B cell (primary cell): ENCODE data around the gene SLC1A1. TPM values are rescaled to one million over a fixed set of nuclear protein-coding genes. Genes with fewer than 3 reads are reported as not detected.

Experiments
- ATAC-seq: fragments of 200-7000 bp; cut with Tn5 transposase; one replicate; pipeline ENCODE4 v1.10.0; 2021; ENCODE audit warnings: low read depth, mild to moderate bottlenecking, moderate number of reproducible peaks, moderate library complexity
- CTCF ChIA-PET: fragments of 350-600 bp; sonication (Branson Sonifier 250); formaldehyde crosslinking; loops from one replicate; lab custom pipeline; 2021; ENCODE audit warnings: antibody characterized with exemption, inconsistent platforms; lab: Charles Lee
- POLR2A ChIA-PET: fragments of 350-600 bp; sonication (Branson Sonifier 250); formaldehyde crosslinking; loops from one replicate; lab custom pipeline; 2021; ENCODE audit warnings: antibody characterized with exemption; lab: Charles Lee
- DNase-seq: peaks from one replicate; pipeline ENCODE4 v3.0.0; 2013
- H2AFZ ChIP-seq: 2 replicates; pipeline ENCODE4 v1.6.1; 2012; ENCODE audit warnings: mild to moderate bottlenecking, low read depth, low read length; ENCODE audit not compliant: insufficient read depth, poor library complexity, severe bottlenecking
- H3K27ac ChIP-seq, 2 donors: 1 replicate in 1 of 2; 2 replicates in 1 of 2; pipeline ENCODE4 v1.5.1; 2012 to 2013; ENCODE audit warnings: low read length in 2 of 2, mild to moderate bottlenecking in 2 of 2, moderate library complexity in 1 of 2
- H3K27me3 ChIP-seq, 4 experiments: fragments of 200-600 bp in 1 of 4; sonication (generic) in 1 of 4; replicated peaks in 1 of 4; 1 replicate in 2 of 4; 2 replicates in 2 of 4; pipeline versions ENCODE4 v1.6.1 to v1.7.0; 2013 to 2016; ENCODE audit warnings: low read length in 3 of 4, mild to moderate bottlenecking in 2 of 4, mixed read lengths in 1 of 4, moderate library complexity in 1 of 4; ENCODE audit not compliant: insufficient read depth in 4 of 4, control insufficient read depth in 3 of 4; ENCODE audit errors: control extremely low read depth in 1 of 4
- H3K36me3 ChIP-seq, 2 experiments: replicated peaks in 1 of 2; 1 replicate in 1 of 2; 2 replicates in 1 of 2; pipeline versions ENCODE4 v1.6.1 to v1.7.1; 2013; ENCODE audit warnings: low read length in 1 of 2; ENCODE audit not compliant: insufficient read depth in 2 of 2, control insufficient read depth in 1 of 2; ENCODE audit errors: control extremely low read depth in 1 of 2, extremely low read depth in 1 of 2
- H3K4me1 ChIP-seq, 2 donors: fragments of 200-600 bp in 1 of 2; sonication (generic) in 1 of 2; 1 replicate in 1 of 2; 2 replicates in 1 of 2; pipeline versions ENCODE4 v1.5.1 to v1.6.1; 2013 to 2017; ENCODE audit warnings: low read length in 2 of 2; ENCODE audit not compliant: control insufficient read depth in 2 of 2, insufficient read depth in 2 of 2
- H3K4me2 ChIP-seq: replicated peaks from 2 replicates; pipeline ENCODE3; 2012; ENCODE audit warnings: mild to moderate bottlenecking, low read depth, low read length; ENCODE audit not compliant: poor library complexity, severe bottlenecking
- H3K4me3 ChIP-seq, 5 experiments: fragments of 200-600 bp in 1 of 5; sonication (generic) in 1 of 5; 1 replicate in 3 of 5; 2 replicates in 2 of 5; pipeline versions ENCODE4 v1.5.1 to v1.7.0; 2011 to 2016; ENCODE audit warnings: low read length in 4 of 5, mild to moderate bottlenecking in 4 of 5, low read depth in 2 of 5, control low read depth in 1 of 5, moderate library complexity in 1 of 5; ENCODE audit not compliant: insufficient read depth in 1 of 5; ENCODE audit errors: control extremely low read depth in 1 of 5, extremely low read depth in 1 of 5
- H3K79me2 ChIP-seq: fragments of 200-600 bp; sonication (generic); one replicate; pipeline ENCODE4 v1.6.0; 2016; ENCODE audit warnings: low read length; ENCODE audit not compliant: control insufficient read depth, insufficient read depth
- H3K9ac ChIP-seq: fragments of 200-600 bp; sonication (generic); 2 replicates; pipeline ENCODE4 v1.6.1; 2017; ENCODE audit warnings: mild to moderate bottlenecking, low read length, moderate library complexity
- H3K9me3 ChIP-seq, 3 donors: one replicate each; pipeline versions ENCODE4 v1.6.1 to v1.7.1; 2013; ENCODE audit warnings: low read length in 2 of 3; ENCODE audit not compliant: control insufficient read depth in 2 of 3, insufficient read depth in 1 of 3; ENCODE audit errors: control extremely low read depth in 1 of 3
- H4K20me1 ChIP-seq: 2 replicates; pipeline ENCODE4 v1.6.0; 2012; ENCODE audit warnings: mild to moderate bottlenecking, low read length; ENCODE audit not compliant: insufficient read depth, control insufficient read depth, poor library complexity, severe bottlenecking
- H3K27ac Mint-ChIP-seq: one replicate; pipeline ENCODE4 v1.8.0; 2021; ENCODE audit warnings: mixed read lengths
- H3K27me3 Mint-ChIP-seq: one replicate; pipeline ENCODE4 v1.8.0; 2021; ENCODE audit warnings: mixed read lengths
- H3K4me1 Mint-ChIP-seq: one replicate; pipeline ENCODE4 v1.8.0; 2021; ENCODE audit warnings: mixed read lengths
- H3K4me3 Mint-ChIP-seq: one replicate; pipeline ENCODE4 v1.8.0; 2021; ENCODE audit warnings: mixed read lengths
- H3K9me3 Mint-ChIP-seq: one replicate; pipeline ENCODE4 v1.8.0; 2022; ENCODE audit warnings: mixed read lengths; ENCODE audit not compliant: insufficient read depth
- CTCF ChIP-seq: fragments of 200-600 bp; IDR thresholded peaks from one replicate; pipeline ENCODE4 v1.8.0; 2022; ENCODE audit warnings: antibody characterized with exemption, mild to moderate bottlenecking
- EZH2 ChIP-seq: IDR thresholded peaks from 2 replicates; pipeline ENCODE4 v1.6.1; 2012; ENCODE audit warnings: borderline replicate concordance, low read depth, mild to moderate bottlenecking, moderate library complexity, low read length; ENCODE audit not compliant: insufficient read depth, poor library complexity, severe bottlenecking
- WGBS: methylation state at CpG from one replicate; pipeline ENCODE4 v1.1.5; 2013; ENCODE audit warnings: missing lambda C conversion rate; ENCODE audit not compliant: insufficient coverage; 5-methylcytosine and 5-hydroxymethylcytosine counted together
- intact Hi-C: fragments of 100-400 bp; cut with micrococcal nuclease; formaldehyde crosslinking; loops from one replicate; pipeline ENCODE4 v1.10.0; 2022
- polyA plus RNA-seq: library from polyadenylated mRNA; depleted of rRNA; stranded (reverse); fragments of >200 nt; gene quantifications from 2 replicates; pipeline ENCODE4 v1.2.3, GENCODE V29; 2012
- total RNA-seq, 2 donors: library from RNA; stranded (reverse); fragments of 120-200 nt in 1 of 2; gene quantifications; 1 replicate in 1 of 2; 2 replicates in 1 of 2; pipeline versions ENCODE4 v1.2.3 to v1.2.4, GENCODE V29; 2013 to 2022

Gene SLC1A1
- total and polyA plus RNA-seq, 2 donors (not counting 1 experiment from before 2014, with no cell fraction given), result 0.10 to 0.54 TPM

- no peak overlapping the region for H3K9ac ChIP-seq
- H3K36me3 ChIP-seq, result no peaks in the 10 kb centered on the region
- no peak overlapping the region for H3K4me3 ChIP-seq
- TF ChIP-seq CTCF, result no peak
- no peak for TF ChIP-seq EZH2
- H3K27me3 Mint-ChIP-seq, result peaks cover 4% of the 10 kb centered on the region
- H3K27ac Mint-ChIP-seq, result no peak overlapping the region
- H3K4me1 ChIP-seq, result no peaks in the 10 kb centered on the region
- peaks cover 6% of the 10 kb centered on the region for H3K9me3 Mint-ChIP-seq
- no peak for DNase-seq
- ATAC-seq, result no peak
- H3K4me3 Mint-ChIP-seq, result no peak overlapping the region
- intact Hi-C loops, result no loop called here
- H2AFZ ChIP-seq, result no peak overlapping the region
- no peaks in the 10 kb centered on the region for H3K27me3 ChIP-seq
- POLR2A ChIA-PET, result no interaction called here
- peaks cover 0 to 11% (median 0%) of the 10 kb centered on the region in 3 donors for H3K9me3 ChIP-seq
- CTCF ChIA-PET, result no interaction called here
- H3K4me1 Mint-ChIP-seq, result peaks cover 11% of the 10 kb centered on the region
- no peak overlapping the region for H3K4me2 ChIP-seq
- H4K20me1 ChIP-seq, result no peaks in the 10 kb centered on the region
- no peaks in the 10 kb centered on the region for H3K79me2 ChIP-seq
- no CpG with 5 or more reads among the region's 2 CpGs for WGBS
- no peak overlapping the region for H3K27ac ChIP-seq
These were observed 24.4 kb upstream of the SLC1A1 start for GRCh38 chr9:4465910-4466309.

GRCh38 chr9:4475301-4475700, 15.0 kb upstream of the SLC1A1 start:
- H3K27me3 Mint-ChIP-seq, result no peaks in the 10 kb centered on the region
- intact Hi-C loops, result no loop called here
- Histone ChIP-seq H3K4me3 (no peak overlapping the region), H3K27me3 (no peaks in the 10 kb centered on the region), H3K9me3 (no peaks in the 10 kb centered on the region), H3K36me3 (no peaks in the 10 kb centered on the region), H3K79me2 (no peaks in the 10 kb centered on the region), H3K9ac (no peak overlapping the region), H3K27ac (no peak overlapping the region), H2AFZ (no peak overlapping the region), H4K20me1 (no peaks in the 10 kb centered on the region), H3K4me1 (no peaks in the 10 kb centered on the region), H3K4me2 (no peak overlapping the region)
- no CpG with 5 or more reads among the region's 1 CpG for WGBS
- no peak for TF ChIP-seq CTCF
- no peak for TF ChIP-seq EZH2
- ChIA-PET POLR2A (no interaction called here), CTCF (interaction anchor here (0.8 kb wide), 1 partner anchor 89 kb away, joined by 3 read pairs; no protein-coding TSS in a partner anchor)
- no peak overlapping the region for H3K27ac Mint-ChIP-seq
- ATAC-seq (no peak), DNase-seq (no peak)
- H3K4me1 Mint-ChIP-seq, result no peaks in the 10 kb centered on the region
- no peaks in the 10 kb centered on the region for H3K9me3 Mint-ChIP-seq
- H3K4me3 Mint-ChIP-seq, result no peak overlapping the region
